ENCODE measurements around the gene MCUB.
"Not testable (repeated sequence)": the region's sequence is repeated elsewhere in the genome, so short reads cannot be mapped to it uniquely, and the experiment has no call there.

MCUB gene

GRCh38 chr4:109576462-109576861 is 16.4 kb downstream of the MCUB start:
- DNase-seq: no peak

- no peak for DNase-seq
Measured at GRCh38 chr4:109578846-109579245, 18.8 kb downstream of the MCUB start.

GRCh38 chr4:109579997-109580396 is 20.0 kb downstream of the MCUB start:
- not testable (repeated sequence) for DNase-seq

- peak in 2 of 56 donors; percentile 2 to 4 for DNase-seq
Measured at GRCh38 chr4:109588176-109588575, 28.1 kb downstream of the MCUB start.

- DNase-seq: no peak
Measured at GRCh38 chr4:109589119-109589518, 29.1 kb downstream of the MCUB start.

GRCh38 chr4:109589605-109590004 is 29.6 kb downstream of the MCUB start:
- no peak for DNase-seq

GRCh38 chr4:109590905-109591304 is 30.9 kb downstream of the MCUB start:
- DNase-seq: no peak

GRCh38 chr4:109592367-109592766 is 32.3 kb downstream of the MCUB start:
- no peak for DNase-seq

GRCh38 chr4:109595123-109595522 is 35.1 kb downstream of the MCUB start:
- DNase-seq: not testable (repeated sequence)

- DNase-seq: not testable (repeated sequence)
Measured at GRCh38 chr4:109596420-109597085, 36.5 kb downstream of the MCUB start.

GRCh38 chr4:109599046-109599652 is 39.1 kb downstream of the MCUB start:
- no peak for DNase-seq

- no peak for DNase-seq
Measured at GRCh38 chr4:109600431-109600830, 40.4 kb downstream of the MCUB start.

- no peak for DNase-seq
Measured at GRCh38 chr4:109601336-109601735, 41.3 kb downstream of the MCUB start.

- no peak for DNase-seq
Measured at GRCh38 chr4:109607976-109608375, 47.9 kb downstream of the MCUB start.

GRCh38 chr4:109608879-109609278 is 48.8 kb downstream of the MCUB start:
- DNase-seq: no peak

- DNase-seq: no peak
Measured at GRCh38 chr4:109609431-109609830, 49.4 kb downstream of the MCUB start.

GRCh38 chr4:109610489-109610888 is 50.4 kb downstream of the MCUB start:
- DNase-seq: no peak

- no peak for DNase-seq
Measured at GRCh38 chr4:109611045-109611646, 51.1 kb downstream of the MCUB start.

GRCh38 chr4:109614015-109614414 is 54.0 kb downstream of the MCUB start:
- DNase-seq: no peak

- DNase-seq: no peak
Measured at GRCh38 chr4:109614466-109614865, 54.4 kb downstream of the MCUB start.

GRCh38 chr4:109615742-109616141 is 55.7 kb downstream of the MCUB start:
- DNase-seq: no peak

GRCh38 chr4:109616243-109616642 is 56.2 kb downstream of the MCUB start:
- DNase-seq: no peak

GRCh38 chr4:109622626-109623025 is 62.6 kb downstream of the MCUB start:
- no peak for DNase-seq
